SW480 (cell line): ENCODE results near the gene CENPF.
"Not testable (repeated sequence)": the region's sequence is repeated elsewhere in the genome, so short reads cannot be mapped to it uniquely, and the experiment has no call there.

Experiments
- DNase-seq: peaks from one replicate; pipeline ENCODE4 v3.0.0-alpha.2; 2016; ENCODE audit warnings: low spot score

Gene CENPF

GRCh38 chr1:214658785-214659184 is 55.8 kb downstream of the CENPF start:
- no peak for DNase-seq

GRCh38 chr1:214660190-214660589 is 57.2 kb downstream of the CENPF start:
- no peak for DNase-seq

- DNase-seq: no peak
Measured at GRCh38 chr1:214660900-214661299, 57.9 kb downstream of the CENPF start.

- DNase-seq: no peak
Measured at GRCh38 chr1:214662223-214662785, 59.3 kb downstream of the CENPF start.

- DNase-seq: no peak
Measured at GRCh38 chr1:214664651-214665433, 61.8 kb downstream of the CENPF start.

- no peak for DNase-seq
Measured at GRCh38 chr1:214665606-214666110, 62.7 kb downstream of the CENPF start.

- DNase-seq: no peak
Measured at GRCh38 chr1:214666674-214667073, 63.7 kb downstream of the CENPF start.

- DNase-seq: no peak
Measured at GRCh38 chr1:214670098-214670497, 67.1 kb downstream of the CENPF start.

- DNase-seq: not testable (repeated sequence)
Measured at GRCh38 chr1:214673029-214673428, 70.0 kb downstream of the CENPF start.

- no peak for DNase-seq
Measured at GRCh38 chr1:214673576-214673975, 70.6 kb downstream of the CENPF start.

GRCh38 chr1:214675524-214675923 is 72.5 kb downstream of the CENPF start:
- DNase-seq: not testable (repeated sequence)

GRCh38 chr1:214676747-214677146 is 73.8 kb downstream of the CENPF start:
- DNase-seq: no peak

GRCh38 chr1:214677945-214678344 is 75.0 kb downstream of the CENPF start:
- DNase-seq: no peak

GRCh38 chr1:214678386-214678785 is 75.4 kb downstream of the CENPF start:
- DNase-seq: no peak

GRCh38 chr1:214683621-214684020 is 80.6 kb downstream of the CENPF start:
- DNase-seq: no peak

GRCh38 chr1:214685906-214686305 is 82.9 kb downstream of the CENPF start:
- no peak for DNase-seq

- no peak for DNase-seq
Measured at GRCh38 chr1:214686497-214686896, 83.5 kb downstream of the CENPF start.

- DNase-seq: no peak
Measured at GRCh38 chr1:214688891-214689290, 85.9 kb downstream of the CENPF start.

- DNase-seq: no peak
Measured at GRCh38 chr1:214694769-214695168, 91.8 kb downstream of the CENPF start.

- DNase-seq: no peak
Measured at GRCh38 chr1:214698559-214698958, 95.6 kb downstream of the CENPF start.

GRCh38 chr1:214700437-214700836 is 97.4 kb downstream of the CENPF start:
- DNase-seq: no peak

GRCh38 chr1:214702556-214702955 is 99.6 kb downstream of the CENPF start:
- no peak for DNase-seq

- DNase-seq: no peak
Measured at GRCh38 chr1:214707306-214708087, 104.5 kb downstream of the CENPF start.
